GM13977 (cell line): ENCODE results near the gene CCDC195.

Experiments
- DNase-seq: peaks from one replicate; pipeline ENCODE4 v3.0.0; 2012; ENCODE audit warnings: low spot score
- CTCF ChIP-seq: IDR thresholded peaks from 2 replicates; pipeline ENCODE4 v1.5.1; 2012; ENCODE audit warnings: mild to moderate bottlenecking, control low read depth; ENCODE audit not compliant: insufficient read depth; ENCODE audit errors: extremely low read depth, missing control alignments
- in situ Hi-C: fragments of 300-500 bp; cut with MboI; formaldehyde crosslinking; loops from one replicate; pipeline ENCODE4 v1.12.0; 2022; ENCODE audit warnings: low sequenced_read_pairs, low pct_unique_long_range_greater_than_20kb, mixed read lengths, inconsistent platforms; ENCODE audit not compliant: unreplicated experiment

The CCDC195 gene

DNA sequence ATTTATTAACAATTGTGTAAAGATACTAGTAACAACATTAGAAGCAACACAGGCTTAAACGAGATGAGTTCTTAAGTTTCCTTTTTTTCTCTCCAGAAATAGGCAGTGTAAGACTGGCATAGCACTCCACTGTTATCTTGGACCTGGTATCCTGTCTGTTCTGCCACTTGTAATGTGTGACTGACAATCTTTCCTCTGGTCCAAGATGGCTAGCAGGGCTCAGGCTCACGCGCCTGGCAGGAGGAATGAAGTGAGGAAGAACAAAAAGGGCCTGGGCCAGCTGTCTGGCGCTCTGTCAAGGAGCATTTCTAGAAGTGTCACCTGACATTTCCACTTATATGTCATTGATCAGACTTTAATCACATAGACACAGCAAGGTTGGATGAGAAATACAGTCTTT lies 31.6 kb upstream of the CCDC195 start:
- in situ Hi-C loops, result no loop called here
- TF ChIP-seq CTCF, result no peak
- no peak for DNase-seq

DNA sequence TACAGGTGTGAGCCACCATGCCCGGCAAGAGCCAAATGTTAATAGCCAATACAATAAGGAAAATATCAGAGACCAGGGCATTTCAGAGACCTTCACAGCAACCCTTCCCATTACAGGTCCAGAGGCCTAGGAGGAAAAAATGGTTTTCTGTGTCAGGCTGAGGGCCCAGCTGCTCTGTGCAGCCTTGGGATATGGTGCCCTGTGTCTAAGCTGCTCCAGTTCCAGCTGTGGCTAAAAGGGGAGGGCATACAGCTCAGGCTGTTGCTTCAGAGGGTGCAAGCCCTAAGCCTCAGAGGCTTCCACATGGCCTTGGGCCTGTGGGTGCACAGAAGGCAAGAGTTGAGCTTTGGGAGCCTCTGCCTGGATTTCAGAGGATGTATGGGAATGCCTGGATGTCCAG lies 20.1 kb upstream of the CCDC195 start:
- in situ Hi-C loops, result no loop called here
- DNase-seq, result no peak
- TF ChIP-seq CTCF, result no peak

GRCh38 chr2:224734949-224735348 lies 18.8 kb upstream of the CCDC195 start:
- in situ Hi-C loops, result no loop called here
- no peak for TF ChIP-seq CTCF
- no peak for DNase-seq

DNA sequence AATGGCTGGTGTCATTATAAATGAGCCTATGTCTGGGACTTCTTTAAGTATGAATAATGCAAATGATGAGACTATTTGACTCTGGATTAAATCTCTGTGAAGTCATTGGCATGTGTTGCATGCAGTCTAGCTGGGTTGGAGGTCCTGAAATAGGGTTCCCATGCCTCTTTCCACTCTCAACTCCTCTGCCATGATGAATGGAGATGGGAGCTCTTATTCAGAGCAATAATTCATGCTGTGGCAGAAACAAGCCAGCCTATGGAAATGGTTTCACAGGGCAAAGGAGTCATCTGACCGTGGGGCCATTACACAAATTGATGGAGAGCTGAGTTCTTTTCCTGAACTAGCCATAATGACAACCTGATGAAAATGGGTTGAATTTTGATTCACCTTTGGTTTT lies 15.5 kb upstream of the CCDC195 start:
- DNase-seq, result no peak
- no peak for TF ChIP-seq CTCF
- in situ Hi-C loops, result no loop called here

- in situ Hi-C loops, result no loop called here
- no peak for TF ChIP-seq CTCF
- no peak for DNase-seq
Observed at GRCh38 chr2:224729435-224729834, 13.3 kb upstream of the CCDC195 start.

DNA sequence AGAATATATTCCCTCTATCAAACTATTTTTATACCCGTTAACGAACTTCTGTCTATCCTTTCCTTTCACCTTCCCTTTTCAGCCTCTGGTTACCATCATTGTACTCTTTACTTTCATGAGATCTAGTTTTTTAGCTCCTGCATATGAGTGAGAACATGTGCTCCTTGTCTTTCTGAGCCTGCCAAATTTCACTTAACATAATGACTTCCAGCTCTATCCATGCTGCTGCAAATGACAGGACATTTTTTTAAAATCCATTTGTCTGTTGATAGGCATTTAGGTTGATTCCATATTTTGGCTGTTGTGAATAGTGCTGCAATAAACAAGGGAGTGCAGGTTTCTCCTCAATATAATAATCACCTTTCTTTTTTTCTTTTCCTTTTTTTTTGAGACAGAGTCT lies 8.2 kb upstream of the CCDC195 start:
- TF ChIP-seq CTCF, result no peak
- in situ Hi-C loops, result no loop called here

DNA sequence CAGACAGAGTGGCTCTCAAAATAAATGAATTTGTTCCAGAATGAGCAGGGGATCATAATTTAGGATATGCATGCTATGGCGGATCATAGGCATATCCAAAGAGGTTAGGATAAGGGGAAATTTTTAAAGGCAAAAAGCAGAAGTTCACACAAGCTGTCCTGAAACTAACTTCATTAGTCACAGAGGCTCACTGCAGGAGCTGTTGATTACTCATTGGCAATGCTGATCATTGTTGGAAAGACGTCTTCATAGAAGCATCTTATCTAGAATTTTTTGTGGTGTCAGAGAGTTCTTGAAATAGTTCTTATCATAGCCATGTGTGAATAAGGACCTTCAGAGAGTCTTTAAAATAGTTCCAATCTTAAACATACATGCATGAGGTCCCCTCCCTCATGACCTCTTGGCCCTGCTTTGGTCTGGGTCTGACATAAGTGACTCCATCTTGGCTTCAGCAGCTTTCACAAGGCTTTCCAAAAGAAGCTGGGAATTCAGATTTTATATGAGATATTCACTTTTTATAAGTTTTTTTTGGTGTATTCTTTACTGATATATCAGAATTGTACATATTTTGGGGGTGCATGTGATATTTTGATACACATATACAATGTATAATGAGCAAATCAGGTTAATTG lies 7.5 kb upstream of the CCDC195 start:
- DNase-seq, result no peak
- in situ Hi-C loops, result no loop called here
- no peak for TF ChIP-seq CTCF

More for the DNA sequence above, 8.2 kb upstream of the CCDC195 start:
- no peak for DNase-seq
